ENCODE measurements around the gene ACOT9.

DNA sequence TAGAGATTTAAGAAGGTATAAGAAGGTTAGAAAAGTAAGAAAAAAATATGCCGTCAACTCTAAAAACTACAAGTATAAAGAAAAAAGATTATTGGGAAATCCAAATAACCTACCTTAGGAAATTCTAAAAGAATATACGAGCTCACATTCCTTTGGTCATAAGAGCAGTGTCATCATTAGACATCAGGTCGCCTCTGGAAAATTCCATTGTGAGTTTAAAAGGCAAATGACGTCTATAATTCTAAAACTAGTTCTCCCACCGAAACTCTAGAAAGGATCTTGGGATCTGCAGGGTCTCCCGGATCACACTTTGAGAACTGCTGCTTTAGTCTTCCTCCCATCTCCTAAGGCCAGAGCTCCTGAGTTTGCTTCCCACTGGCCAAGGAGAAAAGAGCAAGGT lies 39.4 kb upstream of the ACOT9 start:
- TF ChIP-seq CTCF (conservative IDR thresholded peaks at IDR 0.05): no peak
- no peak for TF ChIP-seq EZH2 (IDR thresholded peaks at IDR 0.05; ENCODE audit: low read depth)
